IMR-90 (cell line): ENCODE results near the gene KRTAP21-3. TPM values are rescaled to one million over a fixed set of nuclear protein-coding genes. Genes with fewer than 3 reads are reported as not detected.

Experiments used
- ATAC-seq: fragments of 200-7000 bp; cut with Tn5 transposase; 2 replicates; pipeline ENCODE4 v1.9.1; 2020; ENCODE audit warnings: low read depth, mild to moderate bottlenecking, moderate library complexity
- Bru-seq: library from RNA; stranded (reverse); fragments of 400-500 nt; gene quantifications from one replicate; lab custom pipeline; 2021; lab: Mats Ljungman, UMichigan
- BruChase-seq, 2 experiments: library from RNA; stranded (reverse); fragments of 400-500 nt; gene quantifications; one replicate each; lab custom pipeline; 2021; lab: Mats Ljungman, UMichigan
- BruUV-seq: library from RNA; stranded (reverse); fragments of 400-500 nt; replicated peaks from 2 replicates; lab custom pipeline; 2021; lab: Mats Ljungman, UMichigan
- CTCF ChIA-PET: fragments of 300-600 bp; formaldehyde crosslinking; extraction: SDS; loops from one replicate; lab custom pipeline; 2021; ENCODE audit warnings: antibody characterized with exemption; lab: Yijun Ruan, JAX
- POLR2A ChIA-PET: fragments of 300-600 bp; sonication (Branson Sonifier 250); formaldehyde crosslinking; loops from one replicate; lab custom pipeline; 2022; ENCODE audit warnings: antibody characterized with exemption; ENCODE audit not compliant: unreplicated experiment; lab: Charles Lee
- DNase-seq: peaks from one replicate; pipeline ENCODE4 v3.0.0; 2013
- H2AFZ ChIP-seq: replicated peaks from 2 replicates; pipeline ENCODE3; 2013; ENCODE audit warnings: low read length, mild to moderate bottlenecking; ENCODE audit not compliant: poor library complexity
- H2AK5ac ChIP-seq: 2 replicates; pipeline ENCODE4 v1.6.1; 2013; ENCODE audit warnings: low read depth, low read length, inconsistent platforms
- H2AK9ac ChIP-seq: replicated peaks from 2 replicates; pipeline ENCODE3; 2013; ENCODE audit warnings: mild to moderate bottlenecking, low read depth, low read length, moderate library complexity; ENCODE audit not compliant: poor library complexity
- H2BK120ac ChIP-seq: 2 replicates; pipeline ENCODE4 v1.6.1; 2013; ENCODE audit warnings: low read depth, low read length, inconsistent platforms
- H2BK15ac ChIP-seq: 3 replicates; pipeline ENCODE4 v1.6.1; 2013; ENCODE audit warnings: low read depth, low read length, inconsistent platforms
- H2BK20ac ChIP-seq: 2 replicates; pipeline ENCODE4 v1.6.1; 2013; ENCODE audit warnings: low read depth, mild to moderate bottlenecking, inconsistent platforms, low read length, moderate library complexity
- H2BK5ac ChIP-seq: 2 replicates; pipeline ENCODE4 v1.6.1; 2013; ENCODE audit warnings: mild to moderate bottlenecking, low read depth, low read length, inconsistent platforms; ENCODE audit not compliant: poor library complexity, severe bottlenecking
- H3K14ac ChIP-seq: replicated peaks from 2 replicates; pipeline ENCODE4 v1.6.1; 2013; ENCODE audit warnings: low read depth, low read length, inconsistent platforms
- H3K18ac ChIP-seq: 2 replicates; pipeline ENCODE4 v1.6.1; 2013; ENCODE audit warnings: low read depth, low read length, control low read depth
- H3K23ac ChIP-seq: 2 replicates; pipeline ENCODE4 v1.6.1; 2013; ENCODE audit warnings: low read depth, low read length, inconsistent platforms
- H3K27ac ChIP-seq: 2 replicates; pipeline ENCODE4 v1.5.1; 2013; ENCODE audit warnings: mild to moderate bottlenecking, control low read depth, low read length; ENCODE audit not compliant: insufficient read depth
- H3K27me3 ChIP-seq: 2 replicates; pipeline ENCODE4 v1.6.1; 2013; ENCODE audit warnings: low read length; ENCODE audit not compliant: control insufficient read depth, insufficient read depth
- H3K36me3 ChIP-seq: 2 replicates; pipeline ENCODE4 v1.6.1; 2013; ENCODE audit warnings: low read length, mixed read lengths; ENCODE audit not compliant: control insufficient read depth, insufficient read depth
- H3K4ac ChIP-seq: 2 replicates; pipeline ENCODE4 v1.6.1; 2013; ENCODE audit warnings: low read depth, low read length, inconsistent platforms
- H3K4me1 ChIP-seq: 2 replicates; pipeline ENCODE4 v1.6.1; 2013; ENCODE audit warnings: low read length, mixed read lengths; ENCODE audit not compliant: control insufficient read depth, insufficient read depth
- H3K4me2 ChIP-seq: 2 replicates; pipeline ENCODE4 v1.6.1; 2013; ENCODE audit warnings: low read depth, mild to moderate bottlenecking, control low read depth, low read length, moderate library complexity
- H3K4me3 ChIP-seq: 2 replicates; pipeline ENCODE4 v1.5.1; 2013; ENCODE audit warnings: low read depth, mild to moderate bottlenecking, control low read depth, low read length, moderate library complexity; ENCODE audit not compliant: insufficient read depth
- H3K56ac ChIP-seq: 2 replicates; pipeline ENCODE4 v1.6.1; 2013; ENCODE audit warnings: low read length, inconsistent platforms; ENCODE audit not compliant: insufficient read depth; ENCODE audit errors: extremely low read depth
- H3K79me1 ChIP-seq, 2 experiments: 2 replicates each; pipeline ENCODE4 v1.6.1; 2013; ENCODE audit warnings: low read length in 2 of 2, inconsistent platforms in 1 of 2, low read depth in 1 of 2
- H3K9ac ChIP-seq: 2 replicates; pipeline ENCODE4 v1.6.1; 2013; ENCODE audit warnings: low read depth, low read length, control low read depth
- H3K9me1 ChIP-seq: 2 replicates; pipeline ENCODE4 v1.6.1; 2013; ENCODE audit warnings: low read length, inconsistent platforms; ENCODE audit not compliant: insufficient read depth
- H3K9me3 ChIP-seq: 2 replicates; pipeline ENCODE4 v1.6.1; 2013; ENCODE audit warnings: low read length; ENCODE audit not compliant: control insufficient read depth, insufficient read depth
- H4K20me1 ChIP-seq: 2 replicates; pipeline ENCODE4 v1.6.1; 2013; ENCODE audit warnings: low read length, inconsistent platforms; ENCODE audit not compliant: insufficient read depth
- H4K5ac ChIP-seq: 2 replicates; pipeline ENCODE4 v1.6.1; 2013; ENCODE audit warnings: mild to moderate bottlenecking, low read depth, low read length, control low read depth
- H4K8ac ChIP-seq, 2 experiments: 2 replicates each; pipeline ENCODE4 v1.6.1; 2013; ENCODE audit warnings: low read depth in 2 of 2, low read length in 2 of 2, control low read depth in 1 of 2, inconsistent platforms in 1 of 2
- H4K91ac ChIP-seq: 2 replicates; pipeline ENCODE4 v1.6.1; 2013; ENCODE audit warnings: low read depth, low read length, inconsistent platforms; ENCODE audit not compliant: insufficient read depth
- BHLHE40 ChIP-seq: fragments of 150-350 bp; IDR thresholded peaks from 2 replicates; pipeline ENCODE4 v1.6.1; 2016; ENCODE audit warnings: mild to moderate bottlenecking, low read depth, low read length
- CEBPB ChIP-seq: IDR thresholded peaks from 2 replicates; pipeline ENCODE4 v1.6.1; 2012; ENCODE audit warnings: low read depth, low read length, improper control_type of control experiment
- CTCF ChIP-seq: conservative IDR thresholded peaks from 2 replicates; pipeline ENCODE4 v1.5.1; 2012; ENCODE audit warnings: mild to moderate bottlenecking, low read depth, low read length, improper control_type of control experiment
- FOS ChIP-seq: fragments of 150-350 bp; IDR thresholded peaks from 2 replicates; pipeline ENCODE4 v1.6.1; 2016; ENCODE audit warnings: low read depth, low read length
- MAFK ChIP-seq: IDR thresholded peaks from 2 replicates; pipeline ENCODE4 v1.6.1; 2012; ENCODE audit warnings: low read depth, low read length, improper control_type of control experiment
- MAZ ChIP-seq: IDR thresholded peaks from 2 replicates; pipeline ENCODE4 v1.6.1; 2012; ENCODE audit warnings: low read depth, mild to moderate bottlenecking, low read length, improper control_type of control experiment, moderate library complexity, borderline replicate concordance
- MXI1 ChIP-seq: IDR thresholded peaks from 2 replicates; pipeline ENCODE4 v1.6.1; 2012; ENCODE audit warnings: low read depth, mild to moderate bottlenecking, low read length, moderate library complexity, borderline replicate concordance
- NFE2L2 ChIP-seq: fragments of 150-350 bp; IDR thresholded peaks from 2 replicates; pipeline ENCODE4 v1.6.1; 2016; ENCODE audit warnings: low read depth, mild to moderate bottlenecking, low read length
- POLR2A ChIP-seq: IDR thresholded peaks from 2 replicates; pipeline ENCODE4 v1.6.1; 2012; ENCODE audit warnings: mild to moderate bottlenecking, low read depth, low read length
- SMC3 ChIP-seq: fragments of 150-350 bp; IDR thresholded peaks from 2 replicates; pipeline ENCODE4 v1.6.1; 2016; ENCODE audit warnings: low read depth, mild to moderate bottlenecking, antibody characterized with exemption, low read length, moderate library complexity
- USF2 ChIP-seq: fragments of 150-350 bp; IDR thresholded peaks from 2 replicates; pipeline ENCODE4 v1.6.1; 2017; ENCODE audit warnings: mild to moderate bottlenecking, antibody characterized with exemption, low read length, low read depth
- WGBS, 2 experiments: methylation state at CpG; one replicate each; pipeline versions ENCODE4 v1.1.5 to v1.1.7; 2013; ENCODE audit warnings: missing lambda C conversion rate in 2 of 2; ENCODE audit not compliant: insufficient read length in 1 of 2; ENCODE audit errors: extremely low coverage in 2 of 2; 5-methylcytosine and 5-hydroxymethylcytosine counted together
- dilution Hi-C: fragments of 300-500 bp; cut with HindIII; formaldehyde crosslinking; loops from one replicate; pipeline ENCODE4 v1.14.3; 2018; ENCODE audit warnings: low sequenced_read_pairs; ENCODE audit not compliant: unreplicated experiment
- in situ Hi-C: fragments of 300-500 bp; cut with MboI; formaldehyde crosslinking; loops from 3 replicates; pipeline ENCODE4 v1.14.3; 2019; ENCODE audit warnings: low sequenced_read_pairs, inconsistent platforms, mixed read lengths
- intact Hi-C: fragments of 100-400 bp; cut with micrococcal nuclease; formaldehyde crosslinking; loops from 2 replicates; pipeline ENCODE4 v1.10.0; 2022
- long read RNA-seq: library from polyadenylated mRNA; unstranded; transcript quantifications from one replicate; pipeline ENCODE4 v2.0.0, GENCODE V29; 2021; ENCODE audit not compliant: unreplicated experiment
- polyA plus RNA-seq, 3 experiments: library from polyadenylated mRNA; depleted of rRNA; stranded (reverse); fragments of >200 nt; gene quantifications; 2 replicates each; pipeline ENCODE4 v1.2.3, GENCODE V29; 2012; ENCODE audit warnings: low replicate concordance in 1 of 3
- total RNA-seq: library from RNA; depleted of rRNA; stranded (reverse); fragments of >200 nt; gene quantifications from 2 replicates; pipeline ENCODE4 v1.2.3, GENCODE V29; 2012; rRNA removed
- TF ChIP-seq, protein P1 (sequence below): fragments of 150-350 bp; IDR thresholded peaks from 2 replicates; pipeline ENCODE4 v1.6.1; 2016; ENCODE audit warnings: low read depth, mild to moderate bottlenecking, low read length, moderate library complexity, borderline replicate concordance

The KRTAP21-3 gene
- total RNA-seq (not detected in 2 replicates), polyA plus RNA-seq (2012; rRNA removed) (not detected in 2 replicates), Bru-seq, nascent RNA (not detected), BruChase-seq, experiment 1, labeled RNA remaining after a 6-hour chase (not detected), BruChase-seq, experiment 2, labeled RNA remaining after a 2-hour chase (not detected)
- not detected in 2 replicates for polyA plus RNA-seq (2012; cell fraction: cytosol; rRNA removed)
- polyA plus RNA-seq (2012; cell fraction: nucleus; rRNA removed; ENCODE audit: low replicate concordance) = not detected in 2 replicates
- long read RNA-seq = 0 reads

DNA sequence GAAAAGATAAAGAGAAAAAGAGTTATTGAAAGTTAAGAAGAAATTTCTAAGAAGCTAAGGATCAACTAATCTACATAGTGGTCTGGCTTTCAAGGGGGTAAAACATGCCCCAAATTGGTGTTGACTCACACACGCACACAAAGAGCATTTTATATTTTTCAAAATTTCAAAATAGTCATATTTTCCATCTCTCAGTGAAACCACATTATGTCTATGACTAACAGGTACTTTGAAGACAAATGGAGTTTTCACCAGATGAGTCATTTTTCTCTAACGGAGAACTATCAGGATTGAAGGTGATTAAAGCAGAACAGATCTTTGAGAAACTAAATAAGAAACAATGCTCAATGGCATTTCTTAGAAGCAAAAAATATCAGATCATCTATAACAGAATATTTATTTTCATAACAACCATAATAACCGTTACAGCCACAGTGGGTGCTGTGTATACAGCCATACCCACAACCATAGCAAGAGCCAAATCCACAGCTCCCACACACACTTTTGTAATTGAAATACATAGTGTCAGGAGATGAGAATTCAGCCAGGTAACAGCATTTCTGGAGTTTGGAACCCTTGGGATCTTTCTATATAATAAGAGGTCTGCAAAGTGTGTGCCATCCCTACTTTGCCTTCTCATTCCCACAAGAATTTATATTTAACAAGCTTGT, at the start of gene KRTAP21-3:
Gene KRTAP21-3 (minus strand): TSS at position 539 of the 671 bp plus-strand sequence. CDS start 18 bp downstream, at position 521.
- Histone ChIP-seq H3K9me1 (no peaks in the 10 kb centered on the region), H3K27me3 (no peaks in the 10 kb centered on the region), H2BK5ac (no peak within 1 kb of the TSS), H2BK120ac (no peak within 1 kb of the TSS), H2AK5ac (no peak within 1 kb of the TSS), H2AFZ (no peak within 1 kb of the TSS), H3K23ac (no peak within 1 kb of the TSS), H3K9me3 (no peaks in the 10 kb centered on the region), H3K4ac (no peak within 1 kb of the TSS), H2BK20ac (no peak within 1 kb of the TSS), H3K18ac (no peak within 1 kb of the TSS), H2AK9ac (no peak within 1 kb of the TSS), H3K79me1 (no peaks in the 10 kb centered on the region), H4K20me1 (no peaks in the 10 kb centered on the region), H3K36me3 (no peaks in the 10 kb centered on the region), H3K14ac (no peak within 1 kb of the TSS), H4K91ac (no peak within 1 kb of the TSS), H3K56ac (no peak within 1 kb of the TSS), H3K9ac (no peak within 1 kb of the TSS), H4K5ac (no peak within 1 kb of the TSS), H3K4me3 (no peak within 1 kb of the TSS), H3K27ac (no peak within 1 kb of the TSS), H3K4me2 (no peak within 1 kb of the TSS), H4K8ac (no peak within 1 kb of the TSS), H3K4me1 (no peaks in the 10 kb centered on the region), H2BK15ac (no peak within 1 kb of the TSS)
- ATAC-seq (no peak), DNase-seq (no peak)
- BruUV-seq = no TSS peak
- no CpG with 5 or more reads among the region's 3 CpGs for WGBS, 2 experiments
- ChIA-PET CTCF (no interaction called here), POLR2A (no interaction called here)
- intact Hi-C loops = no loop called here
- dilution Hi-C loops = no loop called here
- in situ Hi-C loops = no loop called here
- no peak for TF ChIP-seq BHLHE40
- no peak for TF ChIP-seq CEBPB
- TF ChIP-seq SMC3 = no peak
- TF ChIP-seq, protein P1, sequence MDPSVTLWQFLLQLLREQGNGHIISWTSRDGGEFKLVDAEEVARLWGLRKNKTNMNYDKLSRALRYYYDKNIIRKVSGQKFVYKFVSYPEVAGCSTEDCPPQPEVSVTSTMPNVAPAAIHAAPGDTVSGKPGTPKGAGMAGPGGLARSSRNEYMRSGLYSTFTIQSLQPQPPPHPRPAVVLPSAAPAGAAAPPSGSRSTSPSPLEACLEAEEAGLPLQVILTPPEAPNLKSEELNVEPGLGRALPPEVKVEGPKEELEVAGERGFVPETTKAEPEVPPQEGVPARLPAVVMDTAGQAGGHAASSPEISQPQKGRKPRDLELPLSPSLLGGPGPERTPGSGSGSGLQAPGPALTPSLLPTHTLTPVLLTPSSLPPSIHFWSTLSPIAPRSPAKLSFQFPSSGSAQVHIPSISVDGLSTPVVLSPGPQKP = no peak
- no peak for TF ChIP-seq FOS
- no peak for TF ChIP-seq POLR2A
- no peak for TF ChIP-seq MXI1
- TF ChIP-seq MAFK = no peak
- TF ChIP-seq MAZ = no peak
- TF ChIP-seq USF2 = no peak
- TF ChIP-seq NFE2L2 = no peak
- TF ChIP-seq CTCF = no peak
